ENCODE measurements around the gene SSTR5.

The SSTR5 gene

DNA sequence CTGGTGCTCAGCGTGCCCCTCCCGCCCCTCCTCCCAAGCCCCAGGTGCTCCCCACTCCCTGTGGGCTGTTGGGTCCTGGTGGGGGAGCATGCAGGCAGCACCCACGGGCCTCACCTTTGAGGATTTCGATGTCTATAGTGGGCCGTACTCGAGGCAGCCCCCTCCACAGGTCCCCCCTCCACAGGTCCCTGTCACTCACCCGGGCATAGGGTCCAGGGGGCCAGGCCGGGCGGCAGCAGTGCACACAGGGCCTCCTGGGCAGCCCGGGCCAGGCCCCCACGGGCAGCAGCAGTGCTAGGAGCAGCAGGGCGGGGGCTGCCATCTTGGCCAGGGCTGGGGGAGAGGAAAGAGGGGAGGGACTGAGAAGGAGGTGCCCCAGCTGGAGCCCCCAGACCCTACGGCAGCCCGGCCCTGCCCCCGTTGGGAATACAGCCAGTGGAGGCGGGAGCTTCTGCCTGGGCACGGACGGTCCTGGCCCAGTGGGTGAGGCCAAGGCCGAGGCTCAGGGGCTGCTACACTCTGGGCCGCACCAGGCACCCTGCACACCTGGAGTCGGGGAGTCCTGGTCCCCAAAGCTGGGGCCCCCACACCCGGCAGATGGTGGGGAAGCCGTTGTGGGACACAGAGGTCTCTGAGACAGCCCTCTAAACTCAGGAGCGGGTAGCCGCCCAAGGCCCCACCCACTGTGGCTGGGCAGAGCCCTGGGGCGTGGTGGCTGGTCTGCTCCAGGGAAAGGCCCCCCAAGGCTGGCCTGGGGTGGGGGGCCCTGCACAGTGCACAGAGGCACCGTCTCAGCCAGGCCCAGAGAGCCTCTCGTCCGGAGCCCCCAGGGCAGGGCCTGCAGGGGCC is 22.3 kb downstream of the SSTR5 start:
- H3K4me1 Mint-ChIP-seq = peaks cover 8% of the 10 kb centered on the region
- no peaks in the 10 kb centered on the region for H3K27me3 Mint-ChIP-seq (ENCODE audit: low read depth)
- no peak overlapping the region for H3K4me3 Mint-ChIP-seq
- H3K9me3 Mint-ChIP-seq = no peaks in the 10 kb centered on the region
- no peak overlapping the region for H3K27ac Mint-ChIP-seq
- TF ChIP-seq, protein P1, sequence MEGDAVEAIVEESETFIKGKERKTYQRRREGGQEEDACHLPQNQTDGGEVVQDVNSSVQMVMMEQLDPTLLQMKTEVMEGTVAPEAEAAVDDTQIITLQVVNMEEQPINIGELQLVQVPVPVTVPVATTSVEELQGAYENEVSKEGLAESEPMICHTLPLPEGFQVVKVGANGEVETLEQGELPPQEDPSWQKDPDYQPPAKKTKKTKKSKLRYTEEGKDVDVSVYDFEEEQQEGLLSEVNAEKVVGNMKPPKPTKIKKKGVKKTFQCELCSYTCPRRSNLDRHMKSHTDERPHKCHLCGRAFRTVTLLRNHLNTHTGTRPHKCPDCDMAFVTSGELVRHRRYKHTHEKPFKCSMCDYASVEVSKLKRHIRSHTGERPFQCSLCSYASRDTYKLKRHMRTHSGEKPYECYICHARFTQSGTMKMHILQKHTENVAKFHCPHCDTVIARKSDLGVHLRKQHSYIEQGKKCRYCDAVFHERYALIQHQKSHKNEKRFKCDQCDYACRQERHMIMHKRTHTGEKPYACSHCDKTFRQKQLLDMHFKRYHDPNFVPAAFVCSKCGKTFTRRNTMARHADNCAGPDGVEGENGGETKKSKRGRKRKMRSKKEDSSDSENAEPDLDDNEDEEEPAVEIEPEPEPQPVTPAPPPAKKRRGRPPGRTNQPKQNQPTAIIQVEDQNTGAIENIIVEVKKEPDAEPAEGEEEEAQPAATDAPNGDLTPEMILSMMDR (IDR thresholded peaks at IDR 0.05; ENCODE audit: unreplicated experiment in 3 of 3) = no peak
- H3K36me3 Mint-ChIP-seq (ENCODE audit: low read depth) = no peaks in the 10 kb centered on the region

DNA sequence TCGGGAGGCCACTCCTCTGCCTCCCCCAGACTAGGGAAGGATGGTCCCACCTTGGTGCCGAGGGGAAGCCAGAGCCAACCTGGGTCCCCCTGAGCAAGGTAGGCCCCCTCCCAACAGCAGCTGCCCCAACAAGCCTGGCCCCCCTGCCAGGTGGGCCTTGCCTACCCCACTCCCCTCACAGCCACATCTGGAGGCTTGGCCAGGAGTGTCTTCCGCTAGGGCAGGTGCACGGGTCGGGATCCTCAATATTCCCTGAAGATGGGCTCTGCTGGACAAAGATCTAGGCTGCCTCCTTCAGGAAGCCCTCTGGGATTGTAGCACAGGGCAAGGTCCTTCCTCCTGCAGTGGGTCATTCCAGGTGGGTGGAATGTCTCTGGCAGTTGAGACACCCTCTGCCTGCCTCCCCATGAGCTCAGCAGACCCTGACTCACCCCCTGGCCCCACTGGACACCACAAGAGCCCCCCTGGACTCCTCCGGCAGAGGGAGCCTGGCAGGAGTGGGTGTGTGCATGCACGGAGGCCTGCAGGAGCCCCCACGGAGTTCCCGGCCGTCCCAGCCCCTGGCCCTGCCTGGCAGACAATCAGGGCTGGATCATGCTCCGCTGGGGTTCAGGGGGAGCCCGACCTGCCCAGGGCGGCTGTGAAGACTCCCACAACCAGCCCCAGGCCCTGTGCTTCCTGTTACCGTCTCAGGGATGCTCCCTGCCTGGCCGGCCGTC is 23.1 kb downstream of the SSTR5 start:
- no peaks in the 10 kb centered on the region for H3K27me3 Mint-ChIP-seq (ENCODE audit: low read depth)
- H3K4me3 Mint-ChIP-seq = no peak overlapping the region
- H3K9me3 Mint-ChIP-seq = no peaks in the 10 kb centered on the region
- H3K36me3 Mint-ChIP-seq (ENCODE audit: low read depth) = no peaks in the 10 kb centered on the region
- TF ChIP-seq, protein P1 (IDR thresholded peaks at IDR 0.05; ENCODE audit: unreplicated experiment in 3 of 3) = no peak
- H3K27ac Mint-ChIP-seq = no peak overlapping the region
- H3K4me1 Mint-ChIP-seq = peaks cover 8% of the 10 kb centered on the region

DNA sequence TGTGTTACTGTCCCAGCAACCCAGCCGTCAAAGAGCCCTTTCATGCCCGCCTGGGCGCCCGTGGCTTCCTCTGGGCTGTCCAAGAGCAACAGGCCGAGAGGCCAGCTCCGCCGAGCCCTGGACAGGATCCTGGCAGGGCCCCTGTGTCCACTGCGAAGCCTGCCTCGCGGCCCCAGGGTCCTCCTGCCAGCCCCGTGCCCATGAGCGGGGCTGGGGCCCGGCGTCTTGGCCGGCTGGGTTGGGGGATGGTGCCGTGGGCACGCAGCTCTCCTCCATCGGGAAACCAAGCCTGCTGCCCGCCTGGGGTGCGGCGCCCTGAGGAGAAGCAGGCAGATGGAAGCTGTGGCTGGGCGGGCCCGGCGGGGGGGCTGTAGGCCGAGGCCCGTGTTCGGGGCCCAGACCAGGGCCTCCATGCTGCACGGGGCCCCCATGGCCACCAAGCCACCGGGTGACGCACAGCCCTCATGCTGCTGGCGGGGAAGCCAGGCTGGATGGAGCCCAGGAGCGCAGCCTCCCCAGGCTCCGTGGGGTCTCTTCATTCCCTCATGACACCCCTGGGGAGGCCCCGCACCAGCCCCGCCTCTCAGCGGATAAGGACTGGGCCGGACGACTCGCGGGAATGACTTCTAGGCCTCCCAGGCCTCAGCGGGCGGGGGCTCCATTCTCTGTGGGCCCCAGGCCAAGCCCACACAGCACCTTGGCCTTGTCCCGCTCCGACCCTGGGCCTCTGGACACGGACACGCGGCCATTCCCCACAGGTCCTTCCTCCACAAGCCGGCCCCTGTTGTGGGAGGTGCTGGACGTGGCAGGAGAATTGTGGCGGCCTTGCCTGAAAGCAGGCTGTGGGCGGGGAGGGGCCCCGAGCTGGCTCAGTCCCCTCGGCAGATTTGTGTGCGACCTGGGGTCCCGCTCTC is 23.9 kb downstream of the SSTR5 start, which contains the start of gene C1QTNF8:
Gene C1QTNF8 (minus strand): TSS at position 76 of the 914 bp plus-strand sequence. CDS start 1,322 bp downstream, outside the sequence.
- Mint-ChIP-seq H3K4me3 (no peak within 1 kb of the TSS), H3K27ac (no peak within 1 kb of the TSS), H3K4me1 (peaks cover 8% of the 10 kb centered on the region), H3K36me3 (ENCODE audit: low read depth) (no peaks in the 10 kb centered on the region), H3K27me3 (ENCODE audit: low read depth) (peaks cover 3% of the 10 kb centered on the region), H3K9me3 (no peaks in the 10 kb centered on the region)
- TF ChIP-seq, protein P1 (IDR thresholded peaks at IDR 0.05; ENCODE audit: unreplicated experiment in 3 of 3) = no peak

DNA sequence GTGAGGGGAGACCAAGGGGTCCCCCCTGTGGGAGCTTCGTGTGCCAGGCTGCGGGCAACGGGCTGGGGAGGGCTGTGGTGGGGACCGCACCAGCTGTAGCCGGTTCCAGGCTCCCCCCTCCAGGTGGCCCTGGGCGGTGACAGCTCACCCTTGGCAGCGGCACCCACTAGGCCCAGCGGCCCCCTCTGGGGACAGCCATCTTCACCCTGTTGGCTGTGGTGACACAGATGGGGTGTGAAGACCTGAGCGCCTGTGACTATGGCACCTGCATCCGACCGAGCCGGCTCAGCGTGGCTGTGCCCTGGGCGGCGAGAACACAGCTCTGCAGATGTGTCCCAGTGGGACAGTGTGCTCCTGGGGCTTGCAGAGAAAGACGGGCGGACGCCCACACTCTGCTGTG is 24.6 kb downstream of the SSTR5 start:
- H3K4me1 Mint-ChIP-seq = peaks cover under 1% of the 10 kb centered on the region
- H3K36me3 Mint-ChIP-seq (ENCODE audit: low read depth) = no peaks in the 10 kb centered on the region
- TF ChIP-seq, protein P1 (IDR thresholded peaks at IDR 0.05; ENCODE audit: unreplicated experiment in 3 of 3) = no peak
- H3K27ac Mint-ChIP-seq = no peak overlapping the region
- H3K4me3 Mint-ChIP-seq = no peak overlapping the region
- peaks cover 3% of the 10 kb centered on the region for H3K27me3 Mint-ChIP-seq (ENCODE audit: low read depth)
- H3K9me3 Mint-ChIP-seq = no peaks in the 10 kb centered on the region

DNA sequence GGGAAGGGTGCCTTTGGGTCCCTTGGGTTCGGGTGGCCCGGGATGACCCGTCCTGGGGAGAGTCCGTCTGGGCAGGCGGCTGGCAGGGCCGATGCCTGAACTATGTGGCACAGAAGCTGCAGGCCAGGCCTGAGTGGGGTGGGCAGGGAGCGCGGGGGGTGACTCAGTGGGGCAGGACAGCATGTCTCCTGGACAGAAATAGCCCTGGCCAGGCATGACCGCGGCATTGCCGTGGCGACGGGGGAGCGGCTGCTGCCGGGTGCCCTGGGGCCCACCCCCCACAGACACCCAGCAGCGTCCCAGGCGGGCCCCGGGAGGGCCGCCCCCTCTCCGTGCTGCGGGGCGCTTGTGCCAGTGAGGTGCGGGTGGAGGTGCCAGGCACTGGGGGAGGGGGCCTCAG is 25.3 kb downstream of the SSTR5 start:
- H3K4me1 Mint-ChIP-seq = no peaks in the 10 kb centered on the region
- no peak overlapping the region for H3K4me3 Mint-ChIP-seq
- TF ChIP-seq, protein P1 (IDR thresholded peaks at IDR 0.05; ENCODE audit: unreplicated experiment in 3 of 3) = no peak
- H3K27me3 Mint-ChIP-seq (ENCODE audit: low read depth) = peaks cover 3% of the 10 kb centered on the region
- no peaks in the 10 kb centered on the region for H3K9me3 Mint-ChIP-seq
- no peaks in the 10 kb centered on the region for H3K36me3 Mint-ChIP-seq (ENCODE audit: low read depth)
- no peak overlapping the region for H3K27ac Mint-ChIP-seq

All from nephron (organoid).